DMS79 (cell line): Measurements from ENCODE around the gene DNASE1.
A peak's percentile ranks its signal among the peaks of the same experiment; 100 is the strongest.
"Not testable (repeated sequence)": the region's sequence is repeated elsewhere in the genome, so short reads cannot be mapped to it uniquely, and the experiment has no call there.

ENCODE experiments used
- DNase-seq: peaks from one replicate; lab custom pipeline; 2025; lab: John Stamatoyannopoulos, UW

The DNASE1 gene, protein sequence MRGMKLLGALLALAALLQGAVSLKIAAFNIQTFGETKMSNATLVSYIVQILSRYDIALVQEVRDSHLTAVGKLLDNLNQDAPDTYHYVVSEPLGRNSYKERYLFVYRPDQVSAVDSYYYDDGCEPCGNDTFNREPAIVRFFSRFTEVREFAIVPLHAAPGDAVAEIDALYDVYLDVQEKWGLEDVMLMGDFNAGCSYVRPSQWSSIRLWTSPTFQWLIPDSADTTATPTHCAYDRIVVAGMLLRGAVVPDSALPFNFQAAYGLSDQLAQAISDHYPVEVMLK

GRCh38 chr16:3654249-3654991, at the start of gene DNASE1:
Gene DNASE1, plus strand, starts transcription at chr16:3654691. Its CDS starts 683 bp downstream, at chr16:3655374.
- no peak for DNase-seq

DNA sequence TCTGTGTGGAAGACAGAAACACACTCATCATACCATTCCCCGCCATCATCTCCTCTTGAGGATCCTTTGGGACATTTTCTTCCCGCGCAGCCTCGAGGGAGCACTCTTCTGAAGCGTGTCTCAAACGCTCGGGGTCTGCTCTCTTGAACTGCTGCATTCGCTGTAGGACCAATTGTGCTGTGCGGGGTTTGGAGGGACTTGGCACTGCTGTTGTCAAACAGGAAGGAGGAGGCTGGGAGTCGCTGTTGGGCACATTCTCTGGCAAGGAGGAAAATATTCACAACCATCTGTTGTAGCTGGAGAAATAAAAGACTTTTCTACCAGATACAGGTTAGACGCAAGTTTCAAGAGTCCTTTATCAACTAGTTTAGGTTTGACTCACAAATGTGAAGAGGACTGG, 48.0 kb upstream of the DNASE1 start:
- no peak for DNase-seq

DNA sequence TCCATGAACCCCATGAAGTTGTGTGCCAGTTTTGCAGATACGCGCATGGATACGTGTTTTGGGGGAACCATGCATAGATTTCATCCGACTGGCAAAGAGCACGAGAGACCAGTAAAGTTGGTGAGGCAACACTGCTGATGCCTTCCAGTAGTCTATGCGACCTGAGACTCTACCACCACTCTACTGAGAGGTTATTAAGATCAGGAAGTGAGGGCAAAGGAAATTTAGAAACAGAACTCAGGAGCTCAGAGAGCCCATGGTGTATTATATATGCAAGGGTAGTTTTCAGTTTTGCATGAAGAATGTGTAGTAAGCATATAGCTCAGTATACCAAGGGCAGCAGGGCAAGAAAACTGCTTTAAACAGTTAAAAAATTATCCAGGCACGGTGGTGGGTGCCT, 47.3 kb upstream of the DNASE1 start:
- no peak for DNase-seq

GRCh38 chr16:3607634-3608033, 46.9 kb upstream of the DNASE1 start:
- DNase-seq: no peak

GRCh38 chr16:3608069-3608468, 46.4 kb upstream of the DNASE1 start:
- no peak for DNase-seq

GRCh38 chr16:3608976-3609375, 45.5 kb upstream of the DNASE1 start:
- DNase-seq: not testable (repeated sequence)

- no peak for DNase-seq
These were observed 44.4 kb upstream of the DNASE1 start for GRCh38 chr16:3609895-3610697.

GRCh38 chr16:3610698-3611145, 43.8 kb upstream of the DNASE1 start:
- DNase-seq: no peak

GRCh38 chr16:3611146-3611975, 43.1 kb upstream of the DNASE1 start, which contains the start of gene SLX4:
Gene SLX4, minus strand, starts transcription at chr16:3611606. Its CDS starts 2,642 bp downstream, at chr16:3608964.
- DNase-seq: peak; percentile 64

- no peak for DNase-seq
These were observed 41.7 kb upstream of the DNASE1 start for GRCh38 chr16:3612510-3613466.

DNA sequence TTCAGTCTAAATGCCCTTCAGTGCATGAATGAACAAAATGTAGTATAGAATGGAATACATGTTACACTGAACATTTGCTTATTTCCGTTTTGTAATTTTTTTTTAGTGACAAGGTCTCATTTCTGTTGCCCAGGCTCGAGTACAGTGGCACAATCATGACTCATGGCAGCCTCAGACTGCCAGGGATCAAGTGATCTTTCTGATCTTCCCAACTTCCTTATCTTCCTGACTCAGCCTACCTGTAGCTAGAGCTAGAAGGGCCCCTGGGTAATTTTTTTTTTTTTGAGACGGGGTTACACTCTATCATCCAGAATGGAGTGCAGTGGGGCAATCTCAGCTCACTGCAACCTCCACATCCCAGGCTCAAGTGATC, 35.7 kb upstream of the DNASE1 start:
- no peak for DNase-seq

DNA sequence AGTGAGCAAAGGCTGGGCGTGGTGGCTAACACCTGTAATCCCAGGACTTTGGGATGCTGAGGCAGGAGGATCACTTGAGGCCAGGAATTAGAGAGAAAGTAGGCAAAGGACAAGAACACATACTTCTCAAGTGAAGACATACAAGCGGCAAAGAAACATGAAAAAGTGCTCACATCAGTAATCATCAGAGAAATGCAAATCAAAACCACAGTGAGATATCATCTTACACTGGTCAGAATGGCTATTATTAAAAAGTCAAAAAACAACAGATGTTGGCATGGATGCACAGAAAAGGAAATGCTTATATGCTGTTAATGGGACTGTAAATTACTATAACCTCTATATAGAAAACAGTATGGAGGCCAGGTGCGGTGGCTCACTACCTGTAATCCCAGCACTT, 30.8 kb upstream of the DNASE1 start:
- no peak for DNase-seq

- DNase-seq: no peak
These were observed 29.2 kb upstream of the DNASE1 start for GRCh38 chr16:3625331-3625730.

DNA sequence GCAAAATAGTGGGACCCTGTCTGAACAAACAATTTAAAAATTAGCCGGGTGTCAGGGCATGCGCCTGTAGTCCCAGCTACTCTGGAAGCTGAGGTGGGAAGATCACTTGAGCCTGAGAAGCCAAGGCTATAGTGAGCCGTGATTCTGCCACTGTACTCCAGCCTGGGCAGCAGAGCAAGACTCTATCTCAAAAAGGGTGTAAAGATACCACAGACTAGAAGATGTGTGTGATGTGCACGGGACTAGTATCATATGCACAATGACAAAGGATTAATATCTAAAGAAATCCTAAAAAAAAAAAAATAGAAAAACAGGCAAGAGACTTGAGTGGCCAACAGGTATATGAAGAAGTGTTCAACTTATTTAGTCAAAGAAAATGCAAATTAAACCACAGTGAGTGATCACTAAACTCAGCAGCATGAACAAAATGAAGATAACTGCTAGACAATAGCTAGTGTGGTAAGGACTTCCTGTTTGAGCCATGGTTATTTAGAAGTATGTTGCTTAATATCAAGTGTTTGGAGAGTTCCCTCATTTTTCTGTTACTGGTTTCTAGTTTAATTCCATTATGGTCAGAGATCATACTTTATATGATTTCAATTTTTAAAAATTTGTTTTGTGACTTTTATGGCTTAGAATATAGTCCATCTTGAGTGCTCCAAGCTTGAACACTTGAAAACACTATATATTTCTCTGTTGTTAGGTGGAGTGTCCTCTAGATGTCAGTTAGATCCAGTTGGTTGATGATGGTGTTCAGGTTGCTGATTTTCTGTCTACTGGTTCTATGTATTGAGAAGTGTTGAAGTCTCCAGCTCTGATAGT, 28.4 kb upstream of the DNASE1 start:
- DNase-seq: no peak

- no peak for DNase-seq
These were observed 17.0 kb upstream of the DNASE1 start for GRCh38 chr16:3637371-3637923.

DNA sequence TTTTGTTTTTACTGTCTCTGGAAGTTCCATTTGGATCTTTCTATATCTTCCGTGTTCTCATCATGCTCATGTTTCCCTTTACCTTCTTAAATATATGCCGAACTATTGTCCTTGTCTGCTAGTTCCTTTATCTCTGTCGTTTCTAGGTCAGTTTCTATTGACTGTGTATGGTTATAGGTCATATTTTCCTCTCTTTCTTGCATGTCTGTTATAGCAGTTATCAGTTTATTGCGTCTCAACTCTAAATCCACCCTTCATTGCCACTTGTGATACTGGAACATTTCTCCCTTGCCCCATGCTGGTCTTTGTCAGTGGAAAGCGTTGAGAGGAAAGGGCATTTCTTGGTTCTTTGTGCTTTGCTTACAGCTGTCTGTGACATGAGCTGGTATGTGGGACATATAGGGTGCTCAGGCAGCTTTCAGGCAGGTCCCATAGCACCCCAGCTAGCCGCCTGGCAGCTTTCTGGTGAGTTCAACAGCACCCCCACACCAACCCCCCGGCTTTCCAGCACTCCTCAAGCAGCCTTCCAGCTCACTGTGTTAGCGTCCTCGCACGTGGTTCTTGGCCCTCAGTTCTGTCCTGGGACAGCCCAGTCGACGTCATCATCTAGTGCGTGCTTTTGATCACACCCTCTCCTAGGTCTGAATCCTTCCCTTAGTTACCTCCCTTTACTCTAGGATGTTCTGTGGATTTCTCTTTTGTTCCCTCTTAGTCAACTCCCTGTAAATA, 15.4 kb upstream of the DNASE1 start:
- no peak for DNase-seq

GRCh38 chr16:3640207-3640606, 14.3 kb upstream of the DNASE1 start:
- DNase-seq: no peak

GRCh38 chr16:3640632-3641501, 13.6 kb upstream of the DNASE1 start:
- DNase-seq: no peak
